OCI-LY7 (cell line): ENCODE data around the gene STK4. TPM values are rescaled to one million over a fixed set of nuclear protein-coding genes. Genes with fewer than 3 reads are reported as not detected.

Experiments
- BruUV-seq: library from RNA; stranded (reverse); fragments of 400-500 nt; replicated peaks from 2 replicates; lab custom pipeline; 2021; lab: Mats Ljungman, UMichigan
- CTCF ChIA-PET: fragments of 300-600 bp; sonication (Branson Sonifier 250); formaldehyde crosslinking; loops from one replicate; lab custom pipeline; 2022; ENCODE audit warnings: antibody characterized with exemption; ENCODE audit not compliant: unreplicated experiment; lab: Charles Lee
- POLR2A ChIA-PET: fragments of 300-600 bp; sonication (Branson Sonifier 250); formaldehyde crosslinking; loops from one replicate; lab custom pipeline; 2022; ENCODE audit warnings: antibody characterized with exemption; lab: Charles Lee
- DNase-seq: peaks from one replicate; pipeline ENCODE4 v3.0.0-alpha.2; 2015; ENCODE audit warnings: low spot score
- H2AFZ ChIP-seq: fragments of 200-600 bp; sonication (generic), shearing (Covaris generic); 2 replicates; pipeline ENCODE4 v1.6.1; 2014; ENCODE audit warnings: mild to moderate bottlenecking, antibody characterized with exemption, low read length, moderate library complexity
- H3K27ac ChIP-seq: fragments of 200-600 bp; sonication (generic); 2 replicates; pipeline ENCODE4 v1.5.1; 2014; ENCODE audit warnings: mixed run types, low read depth, mild to moderate bottlenecking, moderate library complexity, low read length, inconsistent platforms; ENCODE audit not compliant: poor library complexity, severe bottlenecking
- H3K36me3 ChIP-seq: fragments of 200-600 bp; sonication (generic); 2 replicates; pipeline ENCODE4 v1.6.1; 2014; ENCODE audit warnings: mild to moderate bottlenecking, antibody characterized with exemption, low read length, moderate library complexity, mixed read lengths; ENCODE audit not compliant: insufficient read depth
- H3K4me1 ChIP-seq: fragments of 200-600 bp; sonication (generic); 2 replicates; pipeline ENCODE4 v1.5.1; 2014; ENCODE audit warnings: mild to moderate bottlenecking, low read length; ENCODE audit not compliant: insufficient read depth, poor library complexity, severe bottlenecking
- H3K4me2 ChIP-seq: fragments of 200-600 bp; sonication (generic); 2 replicates; pipeline ENCODE4 v1.6.1; 2014; ENCODE audit warnings: mild to moderate bottlenecking, low read length
- H3K4me3 ChIP-seq: fragments of 200-600 bp; sonication (generic); 2 replicates; pipeline ENCODE4 v1.5.1; 2014; ENCODE audit warnings: mild to moderate bottlenecking, low read depth, low read length; ENCODE audit not compliant: poor library complexity, severe bottlenecking
- H3K79me2 ChIP-seq: fragments of 200-600 bp; sonication (generic); 2 replicates; pipeline ENCODE4 v1.6.1; 2016; ENCODE audit warnings: low read depth, mild to moderate bottlenecking, low read length, moderate library complexity, mixed read lengths; ENCODE audit not compliant: insufficient read depth
- H3K9me2 ChIP-seq: fragments of 200-600 bp; sonication (generic); 2 replicates; pipeline ENCODE4 v1.6.1; 2016; ENCODE audit warnings: mild to moderate bottlenecking, low read length, mixed read lengths; ENCODE audit not compliant: insufficient read depth
- H3K9me3 ChIP-seq: fragments of 200-600 bp; sonication (generic); 2 replicates; pipeline ENCODE4 v1.6.1; 2014; ENCODE audit warnings: mild to moderate bottlenecking, mixed run types, low read length, mixed read lengths
- H4K20me1 ChIP-seq: fragments of 200-600 bp; sonication (generic); 2 replicates; pipeline ENCODE4 v1.6.1; 2014; ENCODE audit warnings: mild to moderate bottlenecking, antibody characterized with exemption, low read length, moderate library complexity, mixed read lengths; ENCODE audit not compliant: insufficient read depth
- EZH2phosphoT487 ChIP-seq: fragments of 200-600 bp; sonication (generic); IDR thresholded peaks from 2 replicates; pipeline ENCODE4 v1.6.1; 2018; ENCODE audit warnings: low read depth, borderline replicate concordance, mild to moderate bottlenecking, mixed run types, antibody characterized with exemption, low read length, moderate library complexity, mixed read lengths
- intact Hi-C: fragments of 100-400 bp; cut with micrococcal nuclease; formaldehyde crosslinking; loops from one replicate; pipeline ENCODE4 v1.10.0; 2022; ENCODE audit not compliant: unreplicated experiment
- total RNA-seq, 2 experiments: library from RNA; depleted of rRNA in 1 of 2; stranded (reverse); fragments of >200 nt in 1 of 2; shearing (Covaris generic) in 1 of 2; gene quantifications; 2 replicates each; pipeline ENCODE4 v1.2.3, GENCODE V29; 2014 to 2022
- TF ChIP-seq, protein P1 (sequence below): fragments of 200-600 bp; sonication (generic); conservative IDR thresholded peaks from 2 replicates; pipeline ENCODE4 v1.5.1; 2014; ENCODE audit warnings: mild to moderate bottlenecking, antibody characterized with exemption, low read length, moderate library complexity, mixed read lengths

The STK4 gene
- total RNA-seq, 2 experiments from 2014 or later, result 67.9 to 140 TPM

DNA sequence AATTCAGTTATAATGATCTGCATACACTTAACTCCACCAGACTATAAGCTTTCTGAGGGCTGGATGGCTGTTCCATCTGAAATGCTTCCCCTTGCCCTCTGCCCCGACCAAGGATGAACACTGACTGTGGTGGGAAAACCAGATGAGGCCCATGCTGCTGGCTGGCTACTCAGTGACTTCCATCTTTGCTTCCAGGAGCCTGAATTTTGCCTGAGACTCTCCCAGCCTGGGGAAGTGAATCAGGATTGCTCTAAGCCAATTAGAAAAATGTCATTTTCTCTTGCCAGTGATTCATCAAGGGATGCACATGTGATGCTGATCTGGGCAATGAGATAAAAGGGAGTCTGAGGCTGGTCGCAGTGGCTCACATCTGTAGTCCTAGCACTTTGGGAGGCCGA lies 4.4 kb upstream of the STK4 start:
- no peak for TF ChIP-seq EZH2phosphoT487
- no peak overlapping the region for H2AFZ ChIP-seq
- H3K36me3 ChIP-seq, result peaks cover 19% of the 10 kb centered on the region
- BruUV-seq, result no TSS peak
- peaks cover 36% of the 10 kb centered on the region for H3K79me2 ChIP-seq
- peaks cover 5% of the 10 kb centered on the region; the same call in 1 of the 2 replicates for H4K20me1 ChIP-seq
- ChIA-PET CTCF (no interaction called here), POLR2A (interaction anchor here (0.6 to 2.4 kb wide), 3 partner anchors 9 to 66 kb away, joined by 3 to 7 read pairs (median 4); no protein-coding TSS in a partner anchor)
- no peak overlapping the region for H3K4me2 ChIP-seq
- H3K9me2 ChIP-seq, result no peaks in the 10 kb centered on the region
- DNase-seq, result no peak
- intact Hi-C loops, result loop anchor here (10.0 kb wide), 1 partner anchor 377 kb away; the partner anchor contains the start of gene PKIG
- H3K9me3 ChIP-seq, result no peaks in the 10 kb centered on the region
- no peak overlapping the region for H3K27ac ChIP-seq
- peaks cover 59% of the 10 kb centered on the region for H3K4me1 ChIP-seq
- no peak overlapping the region for H3K4me3 ChIP-seq

GRCh38 chr20:44962483-44962882 lies 3.8 kb upstream of the STK4 start:
- ChIA-PET POLR2A (interaction anchor here (0.6 to 1.4 kb wide), 5 partner anchors 12 to 80 kb away, joined by 3 to 4 read pairs (median 3); no protein-coding TSS in a partner anchor), CTCF (no interaction called here)
- Histone ChIP-seq H3K4me2 (no peak overlapping the region), H4K20me1 (peaks cover 5% of the 10 kb centered on the region; the same call in 1 of the 2 replicates), H3K9me2 (no peaks in the 10 kb centered on the region), H3K9me3 (no peaks in the 10 kb centered on the region), H2AFZ (no peak overlapping the region), H3K4me3 (no peak overlapping the region), H3K79me2 (peaks cover 36% of the 10 kb centered on the region), H3K4me1 (peaks cover 59% of the 10 kb centered on the region), H3K36me3 (peaks cover 13% of the 10 kb centered on the region), H3K27ac (no peak overlapping the region)
- DNase-seq, result no peak
- TF ChIP-seq, protein P1, sequence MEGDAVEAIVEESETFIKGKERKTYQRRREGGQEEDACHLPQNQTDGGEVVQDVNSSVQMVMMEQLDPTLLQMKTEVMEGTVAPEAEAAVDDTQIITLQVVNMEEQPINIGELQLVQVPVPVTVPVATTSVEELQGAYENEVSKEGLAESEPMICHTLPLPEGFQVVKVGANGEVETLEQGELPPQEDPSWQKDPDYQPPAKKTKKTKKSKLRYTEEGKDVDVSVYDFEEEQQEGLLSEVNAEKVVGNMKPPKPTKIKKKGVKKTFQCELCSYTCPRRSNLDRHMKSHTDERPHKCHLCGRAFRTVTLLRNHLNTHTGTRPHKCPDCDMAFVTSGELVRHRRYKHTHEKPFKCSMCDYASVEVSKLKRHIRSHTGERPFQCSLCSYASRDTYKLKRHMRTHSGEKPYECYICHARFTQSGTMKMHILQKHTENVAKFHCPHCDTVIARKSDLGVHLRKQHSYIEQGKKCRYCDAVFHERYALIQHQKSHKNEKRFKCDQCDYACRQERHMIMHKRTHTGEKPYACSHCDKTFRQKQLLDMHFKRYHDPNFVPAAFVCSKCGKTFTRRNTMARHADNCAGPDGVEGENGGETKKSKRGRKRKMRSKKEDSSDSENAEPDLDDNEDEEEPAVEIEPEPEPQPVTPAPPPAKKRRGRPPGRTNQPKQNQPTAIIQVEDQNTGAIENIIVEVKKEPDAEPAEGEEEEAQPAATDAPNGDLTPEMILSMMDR, result no peak
- no peak for TF ChIP-seq EZH2phosphoT487
- intact Hi-C loops, result loop anchor here (10.0 kb wide), 1 partner anchor 378 kb away; the partner anchor contains the start of gene PKIG
- no TSS peak for BruUV-seq

DNA sequence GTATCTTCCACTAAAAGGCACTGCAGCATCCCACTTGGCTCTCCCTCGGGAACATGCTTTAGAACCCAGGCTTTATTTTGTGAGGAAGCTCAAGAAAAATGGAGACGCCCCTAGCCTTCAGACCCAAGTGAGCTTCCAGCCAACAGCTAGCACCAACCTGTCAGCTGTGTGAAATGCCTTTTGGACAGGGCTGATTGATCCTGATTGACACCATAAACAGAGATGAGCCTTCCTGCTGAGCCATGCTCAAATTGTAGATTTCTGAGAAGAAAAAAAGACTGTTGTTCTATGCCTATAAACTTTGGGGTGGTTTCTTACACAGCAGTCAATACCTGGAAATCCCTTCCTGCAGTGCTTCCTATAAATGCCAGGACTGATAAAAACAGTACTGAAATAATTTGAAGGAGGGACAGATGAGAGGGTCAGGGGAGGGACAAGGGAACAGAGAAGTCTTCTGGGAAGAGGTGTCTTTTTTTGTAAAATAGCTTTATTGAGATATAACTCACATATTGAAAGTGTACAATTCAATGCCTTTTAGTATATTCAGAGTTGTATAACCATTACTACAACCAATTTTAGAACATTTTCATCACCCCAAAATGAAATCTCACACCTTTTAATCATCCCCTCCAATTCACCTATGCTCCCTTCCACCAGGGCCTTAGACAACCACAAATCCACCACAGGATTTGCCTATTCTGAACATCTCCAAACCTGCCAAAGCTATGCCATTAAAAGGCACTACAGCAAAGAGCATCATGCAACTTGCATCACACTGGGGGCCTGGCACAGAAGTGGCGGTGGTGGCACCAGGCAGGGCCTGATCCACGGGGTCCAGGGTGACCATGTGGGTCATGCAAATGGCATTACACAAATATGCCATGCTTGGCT lies 2.7 kb upstream of the STK4 start:
- Histone ChIP-seq H4K20me1 (peaks cover 8% of the 10 kb centered on the region; the same call in 1 of the 2 replicates), H3K27ac (peak overlapping the region; percentile 50), H3K9me3 (no peaks in the 10 kb centered on the region), H3K4me1 (peaks cover 63% of the 10 kb centered on the region), H2AFZ (peak overlapping the region; percentile 49; the same call in 1 of the 2 replicates), H3K9me2 (no peaks in the 10 kb centered on the region), H3K4me3 (no peak overlapping the region), H3K4me2 (peak overlapping the region; percentile 77), H3K79me2 (peaks cover 36% of the 10 kb centered on the region), H3K36me3 (peaks cover 10% of the 10 kb centered on the region)
- intact Hi-C loops, result loop anchor here (10.0 kb wide), 1 partner anchor 379 kb away; the partner anchor contains the start of gene PKIG
- DNase-seq, result peak; percentile 43
- BruUV-seq, result no TSS peak
- ChIA-PET POLR2A (interaction anchor here (1.0 to 3.4 kb wide), 5 partner anchors 8 to 81 kb away, joined by 3 to 17 read pairs (median 3); no protein-coding TSS in a partner anchor), CTCF (interaction anchor here (0.6 kb wide), 1 partner anchor 1387 kb away, joined by 3 read pairs; no protein-coding TSS in a partner anchor)
- TF ChIP-seq, protein P1, result no peak
- TF ChIP-seq EZH2phosphoT487, result no peak
